Naive B cell (primary cell): ENCODE measurements around the gene FGF22. TPM values are rescaled to one million over a fixed set of nuclear protein-coding genes. Genes with fewer than 3 reads are reported as not detected.
A peak's percentile ranks its signal among the peaks of the same experiment; 100 is the strongest.

Experiments used
- ATAC-seq, 2 donors: fragments of 150-1000 bp; cut with Tn5 transposase; 2 replicates each; pipeline ENCODE4 v1.10.0; 2021; ENCODE audit warnings: low read depth in 2 of 2, mild to moderate bottlenecking in 2 of 2, moderate library complexity in 2 of 2
- DNase-seq: peaks from one replicate; pipeline ENCODE4 v3.0.0; 2022
- H3K27ac Mint-ChIP-seq, 6 donors: one replicate each; pipeline ENCODE4 v1.8.0; 2020 to 2022; ENCODE audit warnings: mild to moderate bottlenecking in 6 of 6, mixed read lengths in 6 of 6, moderate library complexity in 5 of 6, inconsistent platforms in 2 of 6
- H3K27me3 Mint-ChIP-seq, 3 donors: one replicate each; pipeline ENCODE4 v1.8.0; 2021 to 2022; ENCODE audit warnings: mixed read lengths in 3 of 3, mild to moderate bottlenecking in 1 of 3
- H3K36me3 Mint-ChIP-seq, 2 donors: one replicate each; pipeline ENCODE4 v1.8.0; 2020 to 2022; ENCODE audit warnings: mixed read lengths in 2 of 2, inconsistent platforms in 1 of 2, mild to moderate bottlenecking in 1 of 2
- H3K4me1 Mint-ChIP-seq, 3 donors: one replicate each; pipeline ENCODE4 v1.8.0; 2020 to 2022; ENCODE audit warnings: mixed read lengths in 3 of 3, inconsistent platforms in 1 of 3, mild to moderate bottlenecking in 1 of 3, moderate library complexity in 1 of 3
- H3K4me3 Mint-ChIP-seq, 8 donors: one replicate each; pipeline ENCODE4 v1.8.0; 2020 to 2022; ENCODE audit warnings: mild to moderate bottlenecking in 8 of 8, mixed read lengths in 8 of 8, moderate library complexity in 8 of 8, inconsistent platforms in 2 of 8
- H3K9me3 Mint-ChIP-seq, 7 donors: one replicate each; pipeline ENCODE4 v1.8.0; 2020 to 2022; ENCODE audit warnings: mixed read lengths in 7 of 7, mild to moderate bottlenecking in 5 of 7, inconsistent platforms in 2 of 7, moderate library complexity in 1 of 7
- polyA plus RNA-seq, 6 donors: library from polyadenylated mRNA; unstranded; fragments of 300-500 nt; fragmentation: Illumina TruSeq; gene quantifications; one replicate each; pipeline ENCODE4 v1.2.3, GENCODE V29; 2021; ENCODE audit warnings: low read depth in 6 of 6

Gene FGF22
- polyA plus RNA-seq, 6 donors from 2014 or later: not detected

- DNase-seq (peak; percentile 96), ATAC-seq (peak; percentile 70 to 74)
- Mint-ChIP-seq H3K27ac (peak overlapping the region; percentile 94 to 100 (median 100)), H3K9me3 (no peaks in the 10 kb centered on the region), H3K36me3 (no peaks in the 10 kb centered on the region), H3K27me3 (peaks cover under 1 to 4% (median 3%) of the 10 kb centered on the region in 3 donors), H3K4me3 (peak overlapping the region; percentile 76 to 98 (median 96)), H3K4me1 (peaks cover 7 to 13% (median 8%) of the 10 kb centered on the region in 3 donors)
Measured at GRCh38 chr19:680287-681028, 40.8 kb downstream of the FGF22 start.

DNA sequence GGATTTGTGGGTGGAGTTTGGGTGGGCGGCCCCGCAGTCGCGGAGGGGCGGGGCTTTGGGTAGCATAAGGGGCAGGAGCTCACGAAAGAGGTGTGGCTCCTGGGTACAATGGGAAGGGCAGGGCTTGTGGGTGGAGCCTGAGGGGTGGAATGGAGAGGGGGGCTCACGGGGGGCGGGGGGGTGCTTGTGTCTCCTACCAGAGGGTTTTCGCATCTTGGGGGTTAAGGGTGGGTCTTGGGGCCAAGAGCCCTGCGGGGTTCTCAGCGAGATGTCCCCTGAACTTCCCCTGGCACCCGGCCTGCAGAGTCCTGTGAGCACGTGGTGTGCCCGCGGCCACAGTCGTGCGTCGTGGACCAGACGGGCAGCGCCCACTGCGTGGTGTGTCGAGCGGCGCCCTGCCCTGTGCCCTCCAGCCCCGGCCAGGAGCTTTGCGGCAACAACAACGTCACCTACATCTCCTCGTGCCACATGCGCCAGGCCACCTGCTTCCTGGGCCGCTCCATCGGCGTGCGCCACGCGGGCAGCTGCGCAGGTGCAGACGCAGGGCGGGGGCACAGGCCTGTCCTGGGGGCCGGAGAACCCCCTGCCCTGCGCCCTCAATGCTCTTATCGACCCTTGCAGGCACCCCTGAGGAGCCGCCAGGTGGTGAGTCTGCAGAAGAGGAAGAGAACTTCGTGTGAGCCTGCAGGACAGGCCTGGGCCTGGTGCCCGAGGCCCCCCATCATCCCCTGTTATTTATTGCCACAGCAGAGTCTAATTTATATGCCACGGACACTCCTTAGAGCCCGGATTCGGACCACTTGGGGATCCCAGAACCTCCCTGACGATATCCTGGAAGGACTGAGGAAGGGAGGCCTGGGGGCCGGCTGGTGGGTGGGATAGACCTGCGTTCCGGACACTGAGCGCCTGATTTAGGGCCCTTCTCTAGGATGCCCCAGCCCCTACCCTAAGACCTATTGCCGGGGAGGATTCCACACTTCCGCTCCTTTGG, 41.6 kb downstream of the FGF22 start:
- DNase-seq (peak; percentile 72), ATAC-seq (peak; percentile 7 to 23)
- Mint-ChIP-seq H3K9me3 (no peaks in the 10 kb centered on the region), H3K27me3 (no peaks in the 10 kb centered on the region), H3K4me3 (peak overlapping the region; percentile 76 to 98 (median 96)), H3K4me1 (peaks cover 7 to 12% (median 7%) of the 10 kb centered on the region in 3 donors), H3K36me3 (no peaks in the 10 kb centered on the region), H3K27ac (peak overlapping the region; percentile 94 to 100 (median 100))

DNA sequence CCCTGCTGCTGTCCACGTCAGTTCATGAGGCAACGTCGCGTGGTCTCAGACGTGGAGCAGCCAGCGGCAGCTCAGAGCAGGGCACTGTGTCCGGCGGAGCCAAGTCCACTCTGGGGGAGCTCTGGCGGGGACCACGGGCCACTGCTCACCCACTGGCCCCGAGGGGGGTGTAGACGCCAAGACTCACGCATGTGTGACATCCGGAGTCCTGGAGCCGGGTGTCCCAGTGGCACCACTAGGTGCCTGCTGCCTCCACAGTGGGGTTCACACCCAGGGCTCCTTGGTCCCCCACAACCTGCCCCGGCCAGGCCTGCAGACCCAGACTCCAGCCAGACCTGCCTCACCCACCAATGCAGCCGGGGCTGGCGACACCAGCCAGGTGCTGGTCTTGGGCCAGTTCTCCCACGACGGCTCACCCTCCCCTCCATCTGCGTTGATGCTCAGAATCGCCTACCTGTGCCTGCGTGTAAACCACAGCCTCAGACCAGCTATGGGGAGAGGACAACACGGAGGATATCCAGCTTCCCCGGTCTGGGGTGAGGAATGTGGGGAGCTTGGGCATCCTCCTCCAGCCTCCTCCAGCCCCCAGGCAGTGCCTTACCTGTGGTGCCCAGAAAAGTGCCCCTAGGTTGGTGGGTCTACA, 43.1 kb downstream of the FGF22 start:
- no peak for ATAC-seq
- no peak overlapping the region for H3K4me3 Mint-ChIP-seq
- peaks cover 7 to 12% (median 7%) of the 10 kb centered on the region in 3 donors for H3K4me1 Mint-ChIP-seq
- H3K9me3 Mint-ChIP-seq: no peaks in the 10 kb centered on the region
- no peaks in the 10 kb centered on the region for H3K36me3 Mint-ChIP-seq
- H3K27ac Mint-ChIP-seq: peak overlapping the region in 5 of 6 donors; percentile 12 to 61 (median 43)
- DNase-seq: no peak
- H3K27me3 Mint-ChIP-seq: peaks cover 0 to 2% (median 0%) of the 10 kb centered on the region in 3 donors

- H3K36me3 Mint-ChIP-seq: no peaks in the 10 kb centered on the region
- H3K27ac Mint-ChIP-seq: no peak overlapping the region
- peaks cover 5 to 7% (median 6%) of the 10 kb centered on the region in 3 donors for H3K4me1 Mint-ChIP-seq
- no peak overlapping the region for H3K4me3 Mint-ChIP-seq
- no peak for ATAC-seq
- no peaks in the 10 kb centered on the region for H3K9me3 Mint-ChIP-seq
- peaks cover 0 to 5% (median 0%) of the 10 kb centered on the region in 3 donors for H3K27me3 Mint-ChIP-seq
- no peak for DNase-seq
Measured at GRCh38 chr19:685454-685931, 45.8 kb downstream of the FGF22 start.

DNA sequence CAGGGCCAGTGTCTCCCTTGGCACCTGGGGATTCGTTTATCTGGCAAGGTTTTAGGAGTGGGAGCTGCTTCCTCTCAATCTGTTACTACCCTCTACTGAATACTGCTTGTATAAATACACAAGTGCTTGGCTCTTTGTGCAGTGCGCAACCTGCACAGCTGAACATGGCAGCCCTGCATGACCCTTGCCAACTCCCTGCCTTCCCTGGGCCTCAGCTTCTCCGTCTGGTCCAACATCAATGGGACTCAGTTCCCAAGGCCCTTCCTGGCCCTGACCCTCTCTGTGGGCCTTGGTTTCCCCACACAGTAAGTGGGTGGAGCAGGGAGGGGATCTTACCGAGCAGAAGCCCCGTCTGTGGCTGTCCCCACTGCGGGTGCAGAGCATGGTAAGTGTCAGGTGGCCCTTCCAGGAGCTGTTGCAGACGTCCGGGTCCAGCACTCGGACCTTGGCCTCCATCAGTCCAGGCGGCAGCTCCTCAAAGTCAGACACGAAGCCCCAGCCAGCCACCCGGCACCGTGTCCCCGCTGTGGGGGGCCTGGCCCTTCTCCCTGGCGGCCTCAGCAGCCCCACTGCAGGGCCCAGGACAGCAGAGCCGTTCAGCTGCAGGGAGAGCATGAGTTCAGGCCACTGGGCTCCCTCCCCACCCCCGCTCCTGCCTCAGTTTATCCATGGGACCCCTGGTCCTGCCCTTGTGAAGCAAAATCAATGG, 47.1 kb downstream of the FGF22 start:
- no peaks in the 10 kb centered on the region for H3K36me3 Mint-ChIP-seq
- no peak overlapping the region for H3K4me3 Mint-ChIP-seq
- H3K27me3 Mint-ChIP-seq: peaks cover 0 to 5% (median 0%) of the 10 kb centered on the region in 3 donors
- peaks cover 0 to 3% (median 0%) of the 10 kb centered on the region in 3 donors for H3K4me1 Mint-ChIP-seq
- H3K9me3 Mint-ChIP-seq: no peaks in the 10 kb centered on the region
- ATAC-seq (no peak), DNase-seq (no peak)
- peak overlapping the region in 1 of 6 donors; percentile 88 for H3K27ac Mint-ChIP-seq

DNA sequence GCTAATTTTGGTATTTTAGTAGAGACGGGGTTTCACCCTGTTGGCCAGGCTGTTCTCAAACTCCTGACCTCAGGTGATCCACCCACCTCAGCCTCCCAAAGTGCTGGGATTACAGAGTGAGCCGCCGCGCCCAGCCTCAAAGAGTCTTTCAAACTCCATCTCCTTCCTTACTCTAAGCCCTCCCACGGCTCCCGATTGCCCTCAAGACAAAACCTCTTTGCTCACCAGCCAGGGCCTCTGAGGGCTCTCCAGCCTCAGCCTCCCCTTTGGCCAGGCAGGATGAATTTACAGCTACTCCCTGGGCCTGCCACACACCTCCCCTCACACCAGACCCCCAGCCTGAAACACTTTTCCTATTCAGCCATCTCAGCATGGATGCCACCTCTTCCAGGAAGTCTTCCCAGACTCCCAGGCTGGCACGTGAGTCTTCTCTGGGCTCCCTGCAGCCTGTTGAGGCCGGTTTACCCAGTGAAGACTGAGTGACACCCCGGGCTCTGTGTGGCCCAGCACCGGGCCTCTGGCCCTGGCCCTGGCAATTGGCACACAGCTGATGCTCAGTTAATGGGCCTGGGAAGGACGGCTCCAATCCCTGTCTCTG, 48.0 kb downstream of the FGF22 start:
- DNase-seq: no peak
- no peak for ATAC-seq
- Mint-ChIP-seq H3K36me3 (no peaks in the 10 kb centered on the region), H3K4me3 (no peak overlapping the region), H3K27ac (peak overlapping the region in 1 of 6 donors; percentile 65), H3K4me1 (no peaks in the 10 kb centered on the region), H3K9me3 (no peaks in the 10 kb centered on the region), H3K27me3 (peaks cover 0 to 5% (median 0%) of the 10 kb centered on the region in 3 donors)

DNA sequence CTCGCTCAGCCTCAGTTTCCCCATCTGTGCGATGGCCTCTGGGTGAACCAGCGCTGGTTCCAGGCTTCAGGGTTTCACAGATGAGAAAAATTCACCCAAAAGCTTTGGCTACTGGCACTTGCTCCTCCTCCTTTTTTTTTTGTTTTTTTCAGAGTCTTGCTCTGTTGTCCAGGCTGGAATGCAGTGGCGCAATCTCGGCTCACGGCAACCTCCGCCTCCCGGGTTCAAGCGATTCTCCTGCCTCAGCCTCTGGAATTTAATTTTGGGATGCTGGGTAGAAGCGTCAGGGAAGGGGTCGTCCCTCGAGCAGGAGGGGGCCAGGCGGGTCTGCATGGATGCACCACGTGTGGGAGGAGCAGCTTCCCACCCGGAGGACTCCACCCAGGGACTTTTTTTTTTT, 48.5 kb downstream of the FGF22 start:
- H3K9me3 Mint-ChIP-seq: no peaks in the 10 kb centered on the region
- no peaks in the 10 kb centered on the region for H3K4me1 Mint-ChIP-seq
- H3K4me3 Mint-ChIP-seq: peak overlapping the region in 1 of 8 donors; percentile 33
- no peaks in the 10 kb centered on the region for H3K36me3 Mint-ChIP-seq
- H3K27ac Mint-ChIP-seq: no peak overlapping the region
- no peak for ATAC-seq
- peaks cover 0 to 5% (median 0%) of the 10 kb centered on the region in 3 donors for H3K27me3 Mint-ChIP-seq
- no peak for DNase-seq

GRCh38 chr19:688992-689391, 49.3 kb downstream of the FGF22 start:
- no peak for ATAC-seq

DNA sequence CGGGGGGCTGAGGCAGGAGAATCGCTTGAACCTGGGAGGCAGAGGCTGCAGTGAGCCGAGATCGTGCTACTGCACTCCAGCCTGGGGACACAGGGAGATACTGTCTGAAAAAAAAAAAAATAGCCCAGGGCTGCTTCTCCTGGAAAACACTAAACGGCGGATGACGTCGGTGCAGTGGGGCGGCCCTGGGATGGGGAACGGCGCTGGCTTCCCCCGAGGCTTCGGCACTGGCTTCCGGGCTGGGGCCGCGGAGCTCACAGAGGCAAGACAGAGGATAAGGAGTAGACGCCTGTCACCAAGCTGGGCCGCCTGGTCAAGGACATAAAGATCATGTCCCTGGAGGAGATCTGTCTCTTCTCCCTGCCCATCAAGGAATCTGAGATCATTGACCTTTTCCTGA, 50.5 kb downstream of the FGF22 start:
- no peak for DNase-seq
- Mint-ChIP-seq H3K27ac (no peak overlapping the region), H3K4me1 (no peaks in the 10 kb centered on the region), H3K27me3 (peaks cover 0 to 15% (median 0%) of the 10 kb centered on the region in 3 donors), H3K9me3 (no peaks in the 10 kb centered on the region), H3K4me3 (no peak overlapping the region), H3K36me3 (no peaks in the 10 kb centered on the region)
- no peak for ATAC-seq

More at GRCh38 chr19:688992-689391, 49.3 kb downstream of the FGF22 start:
- no peaks in the 10 kb centered on the region for H3K36me3 Mint-ChIP-seq
- no peak for DNase-seq
- no peak overlapping the region for H3K4me3 Mint-ChIP-seq
- H3K27me3 Mint-ChIP-seq: peaks cover 0 to 5% (median 0%) of the 10 kb centered on the region in 3 donors
- no peaks in the 10 kb centered on the region for H3K4me1 Mint-ChIP-seq
- H3K27ac Mint-ChIP-seq: peak overlapping the region in 1 of 6 donors; percentile 13
- H3K9me3 Mint-ChIP-seq: no peaks in the 10 kb centered on the region

Other genes with a start within 250 kb of the FGF22 start
- gene C2CD4C, start 230.7 kb upstream of the FGF22 start, polyA plus RNA-seq: not detected
- gene SHC2, start 178.8 kb upstream of the FGF22 start, polyA plus RNA-seq: under 1 TPM in 1 of 6 donors, not detected in 5; 0.20 TPM
- under 1 TPM in 4 of 6 donors, not detected in 2; 0.24 to 0.34 (median 0.30) TPM for gene MADCAM1, start 143.4 kb upstream of the FGF22 start, polyA plus RNA-seq
- gene TPGS1, start 132.4 kb upstream of the FGF22 start, polyA plus RNA-seq: 10 to 100 TPM; 14.6 to 30.0 (median 18.7) TPM
- 10 to 100 TPM; 17.7 to 30.6 (median 19.4) TPM for gene CDC34, start 108.1 kb upstream of the FGF22 start, polyA plus RNA-seq
- 1 to 10 TPM in 2 of 6 donors, under 1 TPM in 2, not detected in 2; 0.40 to 1.5 (median 1.0) TPM for gene GZMM, start 95.8 kb upstream of the FGF22 start, polyA plus RNA-seq
- 100 to 1,000 TPM; 205 to 270 (median 235) TPM for gene BSG, start 67.3 kb upstream of the FGF22 start, polyA plus RNA-seq
- gene HCN2, start 50.0 kb upstream of the FGF22 start, polyA plus RNA-seq: not detected
- 10 to 100 TPM; 12.1 to 56.8 (median 34.4) TPM for gene POLRMT, start 6.3 kb upstream of the FGF22 start, polyA plus RNA-seq
- 10 to 100 TPM; 51.0 to 72.4 (median 59.1) TPM for gene RNF126, start 23.3 kb downstream of the FGF22 start, polyA plus RNA-seq
- gene FSTL3, start 36.5 kb downstream of the FGF22 start, polyA plus RNA-seq: 1 to 10 TPM in 4 of 6 donors, under 1 TPM in 1, not detected in 1; 0.77 to 3.6 (median 2.8) TPM
- gene PRSS57, start 55.6 kb downstream of the FGF22 start, polyA plus RNA-seq: not detected
- gene PALM, start 69.1 kb downstream of the FGF22 start, polyA plus RNA-seq: under 1 TPM in 1 of 6 donors, not detected in 5; 0.35 TPM
- gene MISP, start 111.2 kb downstream of the FGF22 start, polyA plus RNA-seq: not detected
- gene PTBP1, start 157.6 kb downstream of the FGF22 start, polyA plus RNA-seq: 100 to 1,000 TPM in 5 of 6 donors, 10 to 100 TPM in 1; 70.5 to 209 (median 124) TPM
- not detected for gene PLPPR3, start 182.1 kb downstream of the FGF22 start, polyA plus RNA-seq
- gene AZU1, start 188.0 kb downstream of the FGF22 start, polyA plus RNA-seq: not detected
- not detected for gene PRTN3, start 201.1 kb downstream of the FGF22 start, polyA plus RNA-seq
- gene ELANE, start 212.4 kb downstream of the FGF22 start, polyA plus RNA-seq: not detected
- 1 to 10 TPM in 5 of 6 donors, not detected in 1; 1.2 to 3.2 (median 1.8) TPM for gene CFD, start 219.8 kb downstream of the FGF22 start, polyA plus RNA-seq